NT2/D1 (cell line): ENCODE results near the gene CDH4.

Experiments used
- SUZ12 ChIP-seq: IDR thresholded peaks from 2 replicates; pipeline ENCODE4 v1.6.1; 2011; ENCODE audit not compliant: insufficient read length, insufficient read depth; ENCODE audit errors: extremely low read depth
- YY1 ChIP-seq: IDR thresholded peaks from 2 replicates; pipeline ENCODE4 v1.6.1; 2011; ENCODE audit not compliant: insufficient read length, insufficient read depth

- TF ChIP-seq YY1: no peak
- no peak for TF ChIP-seq SUZ12
Observed at GRCh38 chr20:61926253-61926613, 674.2 kb downstream of the CDH4 start.
